ENCODE measurements around the gene CASP7.
"Not testable (repeated sequence)": the region's sequence is repeated elsewhere in the genome, so short reads cannot be mapped to it uniquely, and the experiment has no call there.

Gene CASP7

GRCh38 chr10:113754768-113755167 lies 75.1 kb downstream of the CASP7 start:
- no peak for DNase-seq

- no peak for DNase-seq
Observed at GRCh38 chr10:113756940-113757543, 77.3 kb downstream of the CASP7 start.

GRCh38 chr10:113762083-113762482 lies 82.4 kb downstream of the CASP7 start:
- no peak for DNase-seq

- DNase-seq = no peak
Observed at GRCh38 chr10:113764582-113764981, 84.9 kb downstream of the CASP7 start.

GRCh38 chr10:113765910-113766309 lies 86.2 kb downstream of the CASP7 start:
- no peak for DNase-seq

GRCh38 chr10:113767222-113767621 lies 87.5 kb downstream of the CASP7 start:
- DNase-seq = no peak

GRCh38 chr10:113770346-113770745 lies 90.6 kb downstream of the CASP7 start:
- DNase-seq = no peak

GRCh38 chr10:113771131-113771530 lies 91.4 kb downstream of the CASP7 start:
- not testable (repeated sequence) for DNase-seq

GRCh38 chr10:113775686-113776294 lies 96.1 kb downstream of the CASP7 start:
- no peak for DNase-seq

- DNase-seq = no peak
Observed at GRCh38 chr10:113776553-113776952, 96.8 kb downstream of the CASP7 start.
